Ishikawa (cell line): ENCODE results near the gene CTNNA3.

Experiments
- CEBPB ChIP-seq: IDR thresholded peaks from 2 replicates; pipeline ENCODE4 v1.6.1; 2012
- CREB1 ChIP-seq: IDR thresholded peaks from 2 replicates; pipeline ENCODE4 v1.6.1; 2012; ENCODE audit warnings: low read depth
- EGR1 ChIP-seq: IDR thresholded peaks from 2 replicates; pipeline ENCODE4 v1.6.1; 2012
- EP300 ChIP-seq: IDR thresholded peaks from 2 replicates; pipeline ENCODE4 v1.6.1; 2012; ENCODE audit warnings: borderline replicate concordance
- FOXM1 ChIP-seq: IDR thresholded peaks from 2 replicates; pipeline ENCODE4 v1.6.1; 2012; ENCODE audit warnings: low read depth, borderline replicate concordance
- NFIC ChIP-seq: IDR thresholded peaks from 2 replicates; pipeline ENCODE4 v1.6.1; 2012
- RAD21 ChIP-seq: IDR thresholded peaks from 2 replicates; pipeline ENCODE4 v1.6.1; 2012; ENCODE audit warnings: low read depth
- TAF1 ChIP-seq: IDR thresholded peaks from 2 replicates; pipeline ENCODE4 v1.6.1; 2012; ENCODE audit warnings: low read depth, mild to moderate bottlenecking
- TCF12 ChIP-seq: IDR thresholded peaks from 2 replicates; pipeline ENCODE4 v1.6.1; 2012; ENCODE audit warnings: low read depth
- TEAD4 ChIP-seq: IDR thresholded peaks from 2 replicates; pipeline ENCODE4 v1.6.1; 2012
- YY1 ChIP-seq: IDR thresholded peaks from 2 replicates; pipeline ENCODE4 v1.6.1; 2012; ENCODE audit warnings: low read depth
- ZBTB7A ChIP-seq: IDR thresholded peaks from 2 replicates; pipeline ENCODE4 v1.6.1; 2012; ENCODE audit warnings: low read depth
- TF ChIP-seq, protein P1 (sequence below): IDR thresholded peaks from 2 replicates; pipeline ENCODE4 v1.6.1; 2012
- TF ChIP-seq, protein P2 (sequence below): IDR thresholded peaks from 2 replicates; pipeline ENCODE4 v1.6.1; 2012
- TF ChIP-seq, protein P3 (sequence below): IDR thresholded peaks from 2 replicates; pipeline ENCODE4 v1.6.1; 2012; ENCODE audit warnings: low read depth, mild to moderate bottlenecking

CTNNA3 gene

DNA sequence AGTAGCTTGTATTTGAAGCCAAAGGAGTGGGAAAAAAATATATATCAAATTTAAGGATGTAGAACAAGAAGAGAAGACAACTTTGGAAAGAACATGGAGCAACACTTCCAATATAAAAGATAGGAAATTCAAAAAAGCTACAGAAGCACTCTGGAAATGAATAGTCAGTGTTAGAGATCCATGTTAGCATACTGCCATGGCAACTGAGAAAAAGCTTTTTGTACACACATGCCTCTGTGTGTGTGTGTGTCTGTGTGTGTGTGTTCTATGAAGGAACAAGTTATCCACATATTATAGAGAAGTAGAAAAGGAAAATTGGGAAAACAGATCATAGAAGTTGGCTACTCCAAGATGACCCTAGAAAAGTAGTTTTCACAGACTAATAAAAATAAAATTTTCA is 673.9 kb downstream of the CTNNA3 start:
- TF ChIP-seq, protein P1, sequence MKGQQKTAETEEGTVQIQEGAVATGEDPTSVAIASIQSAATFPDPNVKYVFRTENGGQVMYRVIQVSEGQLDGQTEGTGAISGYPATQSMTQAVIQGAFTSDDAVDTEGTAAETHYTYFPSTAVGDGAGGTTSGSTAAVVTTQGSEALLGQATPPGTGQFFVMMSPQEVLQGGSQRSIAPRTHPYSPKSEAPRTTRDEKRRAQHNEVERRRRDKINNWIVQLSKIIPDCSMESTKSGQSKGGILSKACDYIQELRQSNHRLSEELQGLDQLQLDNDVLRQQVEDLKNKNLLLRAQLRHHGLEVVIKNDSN = no peak
- TF ChIP-seq RAD21 (no peak), EP300 (no peak), CEBPB (no peak), TEAD4 (no peak), YY1 (no peak), TAF1 (no peak), NFIC (no peak), TCF12 (no peak)
- TF ChIP-seq, protein P2, sequence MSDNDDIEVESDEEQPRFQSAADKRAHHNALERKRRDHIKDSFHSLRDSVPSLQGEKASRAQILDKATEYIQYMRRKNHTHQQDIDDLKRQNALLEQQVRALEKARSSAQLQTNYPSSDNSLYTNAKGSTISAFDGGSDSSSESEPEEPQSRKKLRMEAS = no peak
- TF ChIP-seq, protein P3, sequence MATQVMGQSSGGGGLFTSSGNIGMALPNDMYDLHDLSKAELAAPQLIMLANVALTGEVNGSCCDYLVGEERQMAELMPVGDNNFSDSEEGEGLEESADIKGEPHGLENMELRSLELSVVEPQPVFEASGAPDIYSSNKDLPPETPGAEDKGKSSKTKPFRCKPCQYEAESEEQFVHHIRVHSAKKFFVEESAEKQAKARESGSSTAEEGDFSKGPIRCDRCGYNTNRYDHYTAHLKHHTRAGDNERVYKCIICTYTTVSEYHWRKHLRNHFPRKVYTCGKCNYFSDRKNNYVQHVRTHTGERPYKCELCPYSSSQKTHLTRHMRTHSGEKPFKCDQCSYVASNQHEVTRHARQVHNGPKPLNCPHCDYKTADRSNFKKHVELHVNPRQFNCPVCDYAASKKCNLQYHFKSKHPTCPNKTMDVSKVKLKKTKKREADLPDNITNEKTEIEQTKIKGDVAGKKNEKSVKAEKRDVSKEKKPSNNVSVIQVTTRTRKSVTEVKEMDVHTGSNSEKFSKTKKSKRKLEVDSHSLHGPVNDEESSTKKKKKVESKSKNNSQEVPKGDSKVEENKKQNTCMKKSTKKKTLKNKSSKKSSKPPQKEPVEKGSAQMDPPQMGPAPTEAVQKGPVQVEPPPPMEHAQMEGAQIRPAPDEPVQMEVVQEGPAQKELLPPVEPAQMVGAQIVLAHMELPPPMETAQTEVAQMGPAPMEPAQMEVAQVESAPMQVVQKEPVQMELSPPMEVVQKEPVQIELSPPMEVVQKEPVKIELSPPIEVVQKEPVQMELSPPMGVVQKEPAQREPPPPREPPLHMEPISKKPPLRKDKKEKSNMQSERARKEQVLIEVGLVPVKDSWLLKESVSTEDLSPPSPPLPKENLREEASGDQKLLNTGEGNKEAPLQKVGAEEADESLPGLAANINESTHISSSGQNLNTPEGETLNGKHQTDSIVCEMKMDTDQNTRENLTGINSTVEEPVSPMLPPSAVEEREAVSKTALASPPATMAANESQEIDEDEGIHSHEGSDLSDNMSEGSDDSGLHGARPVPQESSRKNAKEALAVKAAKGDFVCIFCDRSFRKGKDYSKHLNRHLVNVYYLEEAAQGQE = no peak

DNA sequence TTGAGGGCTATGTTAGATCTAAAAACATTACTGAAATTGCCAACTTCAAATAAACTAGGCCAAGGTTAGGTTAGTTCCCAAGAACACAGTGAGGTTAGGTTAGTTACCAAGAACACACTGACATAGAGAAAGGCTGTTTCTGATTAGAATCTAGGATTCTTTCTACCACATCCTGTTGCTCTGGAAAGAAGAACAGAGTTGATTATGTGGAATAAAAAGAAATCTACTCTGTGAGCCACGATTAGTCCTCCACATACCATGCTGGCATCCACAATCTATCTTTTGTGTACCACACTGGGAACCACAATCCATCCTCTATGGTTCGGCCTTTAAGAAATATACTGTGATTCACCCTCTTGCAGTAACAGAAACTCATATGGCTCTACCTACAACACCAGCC is 678.8 kb downstream of the CTNNA3 start:
- TF ChIP-seq NFIC = no peak
- TF ChIP-seq, protein P3 = no peak
- TF ChIP-seq RAD21 = no peak
- no peak for TF ChIP-seq FOXM1
- TF ChIP-seq TCF12 = no peak
- TF ChIP-seq, protein P2 = no peak
- TF ChIP-seq EP300 = no peak
- TF ChIP-seq YY1 = no peak
- no peak for TF ChIP-seq CREB1
- TF ChIP-seq CEBPB = no peak

DNA sequence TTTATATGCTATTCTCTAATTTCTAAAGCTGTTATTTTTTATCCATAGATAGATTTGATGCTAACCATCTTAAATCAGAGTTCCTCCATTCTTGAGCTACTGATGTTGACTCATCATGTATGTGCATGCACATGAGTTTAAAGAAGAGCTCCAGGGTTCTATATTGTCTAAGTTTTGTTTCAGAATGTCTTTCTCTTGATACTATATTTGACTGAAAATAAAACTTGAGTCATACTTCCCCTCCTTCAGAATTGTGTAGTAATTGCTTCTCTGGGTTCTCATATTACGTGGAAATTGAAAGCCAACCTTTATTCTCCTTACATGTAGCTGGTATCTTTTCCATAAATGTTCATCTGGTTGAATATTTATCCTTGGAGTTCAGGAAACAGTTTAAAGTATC is 680.8 kb downstream of the CTNNA3 start:
- TF ChIP-seq NFIC = no peak
- TF ChIP-seq, protein P3 = no peak
- TF ChIP-seq TEAD4 = no peak
- no peak for TF ChIP-seq CEBPB
- TF ChIP-seq, protein P1 = no peak
- TF ChIP-seq, protein P2 = no peak
- TF ChIP-seq TAF1 = no peak
- TF ChIP-seq TCF12 = no peak
- no peak for TF ChIP-seq EP300
- TF ChIP-seq YY1 = no peak
- no peak for TF ChIP-seq EGR1
- TF ChIP-seq CREB1 = no peak
- no peak for TF ChIP-seq FOXM1
- no peak for TF ChIP-seq ZBTB7A
- TF ChIP-seq RAD21 = no peak

DNA sequence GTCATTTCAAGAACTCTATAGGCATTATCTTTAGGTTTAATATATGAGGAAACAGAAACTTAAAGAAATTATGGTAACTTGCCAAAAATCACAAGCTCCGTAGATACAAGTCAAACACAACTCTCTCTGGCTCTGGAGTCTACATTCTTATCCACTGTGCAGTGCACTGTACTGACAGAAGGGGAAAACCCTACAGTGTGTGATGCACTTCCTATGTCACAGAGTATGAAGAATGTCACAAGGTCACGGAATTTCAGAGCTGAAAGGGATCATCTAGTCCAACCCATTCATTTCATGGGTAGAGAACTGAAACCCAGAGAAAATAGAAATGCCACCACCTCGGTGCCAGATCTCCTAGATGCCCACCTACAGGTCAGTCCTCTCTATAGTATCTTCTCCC is 684.0 kb downstream of the CTNNA3 start:
- TF ChIP-seq EGR1 = no peak
- TF ChIP-seq, protein P2 = no peak

DNA sequence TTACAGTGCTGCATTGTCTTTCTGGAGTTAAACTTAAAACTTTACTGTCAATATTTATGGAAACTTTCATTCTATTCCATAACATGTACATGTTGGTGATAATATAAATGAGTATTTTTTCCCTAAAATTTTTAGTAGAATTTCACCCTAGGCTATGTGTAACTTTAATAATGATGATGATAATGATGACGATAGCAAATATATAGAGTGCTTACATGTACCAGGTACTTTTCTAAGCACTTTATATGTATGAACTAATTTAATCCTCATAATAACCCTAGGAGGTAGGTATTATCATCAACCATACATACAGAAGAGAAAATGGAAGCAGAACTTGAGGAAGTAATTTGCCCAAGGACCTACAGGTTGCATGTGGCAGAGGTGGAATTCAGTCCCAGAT is 684.5 kb downstream of the CTNNA3 start:
- TF ChIP-seq, protein P1 = no peak
- TF ChIP-seq EP300 (no peak), TAF1 (no peak), TEAD4 (no peak), ZBTB7A (no peak), TCF12 (no peak), FOXM1 (no peak), EGR1 (no peak), CEBPB (no peak)
- TF ChIP-seq, protein P2 = no peak
